Jurkat, Clone E6-1 (cell line): ENCODE data around the gene BFSP1.

ENCODE experiments used
- DNase-seq: peaks from one replicate; pipeline ENCODE4 v3.0.0-alpha.2; 2011; ENCODE audit warnings: low read depth, low spot score
- H3K4me3 ChIP-seq: 2 replicates; pipeline ENCODE4 v1.5.1; 2011; ENCODE audit warnings: mild to moderate bottlenecking, low read length, control low read depth, moderate library complexity

BFSP1 gene

DNA sequence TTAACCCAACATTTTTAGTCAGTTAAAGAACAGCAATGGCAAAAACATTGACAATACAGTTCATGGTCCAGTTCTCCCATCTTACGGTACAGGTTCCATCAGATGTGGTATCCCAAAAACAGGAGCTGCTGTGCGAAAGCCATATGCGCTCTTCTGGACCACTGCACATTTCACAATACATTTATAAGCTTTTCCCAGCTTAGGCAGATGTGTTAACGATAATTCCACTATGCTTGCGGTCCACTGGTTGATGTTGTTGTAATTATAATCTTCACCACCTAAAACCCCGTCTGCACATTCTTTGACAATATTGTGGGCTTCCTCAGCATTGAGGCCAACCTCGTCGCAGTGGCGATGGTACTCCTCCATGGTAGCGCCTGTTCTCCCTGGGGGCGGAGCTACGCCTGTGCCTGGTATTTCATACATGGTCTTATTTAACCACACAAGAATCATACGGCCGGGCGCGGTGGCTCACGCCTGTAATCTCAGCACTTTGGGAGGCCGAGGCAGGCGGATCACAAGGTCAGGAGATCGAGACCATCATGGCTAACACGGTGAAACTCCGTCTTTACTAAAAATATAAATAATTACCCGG, 52.0 kb downstream of the BFSP1 start:
- DNase-seq: no peak
- no peak overlapping the region for H3K4me3 ChIP-seq

DNA sequence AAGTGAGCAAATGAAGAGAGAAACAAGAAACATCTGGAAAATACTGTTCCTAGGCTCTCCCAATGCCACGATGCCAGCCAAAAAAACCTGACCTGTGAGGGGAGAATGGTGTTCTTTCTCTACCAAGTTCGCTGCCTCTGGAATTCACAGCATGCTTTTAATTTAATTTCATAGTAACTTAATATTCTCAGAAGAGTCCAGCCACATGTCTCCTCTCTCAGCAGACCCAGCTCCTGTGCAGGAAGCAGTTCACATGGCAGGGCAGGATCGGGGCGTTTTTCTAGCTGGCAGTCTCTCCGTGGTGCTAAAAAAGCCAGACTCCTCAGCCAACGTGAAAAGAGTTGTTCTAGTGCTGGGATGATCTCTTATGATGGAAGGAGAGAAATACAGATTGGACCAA, 57.5 kb downstream of the BFSP1 start:
- no peak overlapping the region for H3K4me3 ChIP-seq
- DNase-seq: no peak

DNA sequence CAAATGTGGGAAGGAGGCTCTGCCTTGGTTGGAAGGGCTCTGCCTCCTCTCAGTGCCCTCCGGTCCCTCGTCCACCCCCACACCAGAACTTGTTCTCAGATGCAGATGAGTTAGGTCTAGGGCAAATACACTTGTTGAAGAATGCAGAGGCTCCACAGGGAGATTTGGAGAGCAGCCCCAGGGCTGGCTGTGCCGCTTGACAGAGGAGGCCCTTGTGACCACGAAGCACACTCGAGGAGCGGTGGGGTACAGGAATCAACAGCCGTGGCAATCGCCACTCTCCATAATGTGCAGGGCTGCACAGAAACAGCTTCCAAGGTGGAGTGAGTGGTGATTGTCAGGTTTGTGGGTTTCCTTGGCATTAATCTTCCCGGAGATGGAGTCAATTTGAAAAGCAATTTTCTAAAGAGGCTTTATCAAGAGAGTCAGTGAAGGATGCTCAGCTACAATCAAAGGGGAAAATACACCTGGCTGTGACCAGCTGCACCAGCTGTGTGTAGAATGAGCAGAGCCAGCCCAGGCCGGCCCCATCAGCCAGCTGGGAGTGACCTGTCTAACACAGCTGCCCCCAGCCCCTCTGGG, 59.5 kb downstream of the BFSP1 start:
- no peak for DNase-seq
- no peak overlapping the region for H3K4me3 ChIP-seq

DNA sequence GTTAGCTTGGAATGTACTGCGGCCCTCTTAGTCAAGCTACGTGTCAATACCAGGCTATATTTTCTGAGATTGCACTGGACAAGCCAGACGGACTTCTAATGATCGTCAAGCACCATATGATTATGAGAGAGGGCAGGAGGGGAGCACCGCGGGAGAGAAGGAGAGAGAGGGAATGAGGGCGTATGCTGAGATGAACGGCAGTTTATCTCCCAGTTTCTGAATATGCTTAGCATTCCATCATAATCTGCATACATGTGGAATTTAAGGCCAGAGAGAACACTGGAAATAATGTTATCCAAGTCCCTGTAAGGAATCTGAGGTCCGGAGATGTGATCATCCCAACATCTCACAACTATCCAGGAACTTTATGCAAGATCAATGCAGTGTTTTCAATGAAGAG, 60.2 kb downstream of the BFSP1 start:
- no peak overlapping the region for H3K4me3 ChIP-seq
- no peak for DNase-seq

- no peak for DNase-seq
- no peak overlapping the region for H3K4me3 ChIP-seq
Measured at GRCh38 chr20:17470521-17470920, 60.7 kb downstream of the BFSP1 start.

DNA sequence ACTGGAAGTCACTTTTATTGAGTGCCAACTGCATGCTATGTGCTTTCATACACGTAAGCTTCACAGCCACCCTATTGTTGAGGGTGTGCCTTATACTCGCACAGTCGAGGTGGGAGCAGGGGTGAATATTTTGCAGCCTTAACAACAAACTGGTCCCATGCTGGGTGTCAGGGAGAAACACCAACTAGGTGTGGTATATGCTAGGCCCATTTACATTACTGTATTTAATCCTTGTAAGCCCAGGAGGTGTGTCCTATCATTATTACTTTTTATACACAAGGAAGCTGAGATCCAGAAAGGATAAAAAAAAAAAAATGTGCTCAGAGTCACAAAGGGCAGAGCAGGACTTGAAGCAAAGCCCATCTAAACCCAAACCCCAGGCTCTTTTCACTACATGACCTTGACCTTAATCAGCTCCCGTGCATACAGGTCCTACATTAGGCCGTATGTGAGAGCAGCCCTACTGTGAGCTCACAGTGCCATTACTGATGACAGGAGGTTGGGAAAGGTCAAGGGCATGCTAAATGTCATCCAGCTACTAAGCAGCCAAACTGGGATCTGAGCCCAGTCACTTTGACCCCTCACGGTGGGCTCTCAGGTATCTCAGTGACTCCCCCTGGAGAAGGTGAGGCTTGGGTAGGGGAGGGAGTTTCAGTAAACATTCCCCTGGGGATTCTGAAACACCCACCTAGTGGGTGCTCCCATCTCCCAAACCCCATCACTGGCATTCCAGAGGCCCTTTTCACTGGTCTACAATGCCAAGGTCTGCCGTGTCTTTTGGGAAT, 61.7 kb downstream of the BFSP1 start:
- DNase-seq: no peak
- H3K4me3 ChIP-seq: no peak overlapping the region

DNA sequence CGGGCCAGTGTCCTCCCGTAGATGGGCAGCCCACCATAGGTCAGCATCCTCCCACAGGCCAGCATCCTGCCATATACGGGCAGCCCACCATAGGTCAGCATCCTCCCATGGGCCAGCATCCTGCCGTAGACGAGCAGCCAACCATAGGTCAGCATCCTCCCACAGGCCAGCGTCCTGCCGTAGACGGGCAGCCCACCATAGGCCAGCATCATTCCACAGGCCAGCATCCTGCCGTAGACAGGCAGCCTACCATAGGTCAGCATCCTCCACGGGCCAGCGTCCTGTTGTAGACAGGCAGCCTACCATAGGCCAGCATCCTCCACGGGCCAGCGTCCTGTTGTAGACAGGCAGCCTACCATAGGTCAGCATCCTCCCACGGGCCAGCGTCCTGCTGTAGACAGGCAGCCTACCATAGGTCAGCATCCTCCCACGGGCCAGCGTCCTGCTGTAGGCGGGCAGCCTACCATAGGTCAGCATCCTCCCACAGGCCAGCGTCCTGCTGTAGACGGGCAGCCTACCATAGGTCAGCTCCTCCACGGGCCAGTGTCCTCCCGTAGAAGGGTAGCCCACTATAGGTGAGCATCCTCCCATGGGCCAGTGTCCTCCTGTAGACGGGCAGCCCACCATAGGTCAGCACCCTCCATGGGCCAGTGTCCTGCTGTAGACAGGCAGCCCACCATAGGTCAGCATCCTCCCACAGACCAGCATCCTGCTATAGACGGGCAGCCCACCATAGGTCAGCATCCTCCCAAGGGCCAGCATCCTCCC, 62.9 kb downstream of the BFSP1 start:
- no peak for DNase-seq
- H3K4me3 ChIP-seq: no peak overlapping the region

DNA sequence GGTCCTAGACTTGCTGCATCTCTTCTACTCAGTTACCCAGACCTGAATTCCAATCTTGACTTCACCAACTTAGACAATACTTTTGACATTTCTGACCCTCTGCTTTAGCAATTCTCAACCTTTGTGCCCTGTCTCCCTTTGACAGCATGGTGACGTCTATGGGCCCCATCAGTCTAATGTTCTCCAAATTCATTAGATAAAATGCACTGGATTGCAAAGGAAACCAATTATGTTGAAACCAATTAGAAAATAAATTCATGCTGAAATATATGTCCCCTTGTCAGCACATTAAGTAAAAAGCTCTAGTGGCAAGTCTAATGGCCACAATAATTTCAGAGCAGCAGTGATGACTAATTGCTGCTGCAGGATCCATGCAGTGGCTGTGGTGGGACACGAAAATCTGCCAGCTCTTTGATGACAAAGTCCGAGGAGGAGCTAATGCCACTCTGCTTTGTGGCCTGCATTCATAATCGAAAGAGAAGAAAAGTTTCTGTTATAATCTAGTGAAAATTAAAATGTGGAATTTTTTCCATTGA, 64.0 kb downstream of the BFSP1 start:
- DNase-seq: no peak
- H3K4me3 ChIP-seq: no peak overlapping the region

DNA sequence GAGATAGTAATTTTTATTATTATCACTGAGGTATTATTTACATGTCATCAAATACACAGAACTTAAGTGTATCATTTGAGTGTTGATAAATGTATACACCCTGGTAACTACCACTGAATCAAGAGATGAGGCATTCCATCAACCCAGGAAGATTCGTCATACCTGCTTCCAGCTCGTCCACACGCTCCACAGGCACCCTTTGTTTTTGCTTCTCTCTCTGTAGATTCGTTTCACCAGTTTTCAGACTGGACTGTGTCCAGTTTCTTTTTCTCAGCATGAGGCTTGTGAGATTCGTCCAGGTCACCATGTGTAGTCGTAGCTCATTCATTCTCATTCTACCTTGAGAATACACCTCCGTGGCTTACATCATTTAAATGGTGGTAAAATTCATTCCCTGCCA, 64.5 kb downstream of the BFSP1 start:
- DNase-seq: no peak
- no peak overlapping the region for H3K4me3 ChIP-seq

DNA sequence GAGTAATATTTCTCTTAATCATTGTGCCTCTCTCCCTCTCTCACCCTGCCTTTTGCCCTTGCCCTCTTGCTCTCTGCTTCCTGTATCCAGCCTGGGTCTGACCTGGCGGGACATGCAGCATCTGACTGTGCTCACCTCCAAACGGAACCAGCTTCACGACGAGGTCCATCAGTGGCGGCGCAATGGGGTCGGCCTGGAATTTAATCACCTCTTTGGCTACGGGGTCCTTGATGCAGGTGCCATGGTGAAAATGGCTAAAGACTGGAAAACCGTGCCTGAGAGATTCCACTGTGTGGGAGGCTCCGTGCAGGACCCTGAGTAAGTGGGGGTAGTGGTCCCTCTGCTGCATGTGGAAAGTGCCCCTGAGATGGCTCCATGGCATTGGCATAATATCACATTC, 65.9 kb downstream of the BFSP1 start:
- no peak overlapping the region for H3K4me3 ChIP-seq
- DNase-seq: no peak

- DNase-seq: no peak
- no peak overlapping the region for H3K4me3 ChIP-seq
Measured at GRCh38 chr20:17463711-17464110, 67.5 kb downstream of the BFSP1 start.

- no peak overlapping the region for H3K4me3 ChIP-seq
- no peak for DNase-seq
Measured at GRCh38 chr20:17461941-17462340, 69.2 kb downstream of the BFSP1 start.

DNA sequence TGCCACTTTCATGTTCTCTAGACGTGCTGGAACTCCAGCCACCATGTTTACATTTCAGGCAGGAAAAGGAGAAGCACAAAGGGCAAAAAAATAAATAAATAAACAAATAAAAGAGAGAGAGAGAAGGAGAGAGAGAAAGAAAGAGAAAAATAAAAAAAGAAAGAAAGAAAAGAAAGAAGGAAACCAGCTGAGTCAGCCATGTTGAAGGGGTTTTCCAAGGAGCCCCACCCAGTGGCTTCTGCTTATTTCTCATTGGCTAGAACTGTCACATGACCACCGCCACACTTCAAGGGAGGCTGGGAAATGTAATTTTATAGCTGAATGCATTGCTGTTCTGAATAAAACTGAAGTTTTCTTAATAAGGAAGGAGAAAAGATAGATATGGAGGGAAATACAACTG, 71.1 kb downstream of the BFSP1 start:
- H3K4me3 ChIP-seq: no peak overlapping the region
- DNase-seq: no peak

DNA sequence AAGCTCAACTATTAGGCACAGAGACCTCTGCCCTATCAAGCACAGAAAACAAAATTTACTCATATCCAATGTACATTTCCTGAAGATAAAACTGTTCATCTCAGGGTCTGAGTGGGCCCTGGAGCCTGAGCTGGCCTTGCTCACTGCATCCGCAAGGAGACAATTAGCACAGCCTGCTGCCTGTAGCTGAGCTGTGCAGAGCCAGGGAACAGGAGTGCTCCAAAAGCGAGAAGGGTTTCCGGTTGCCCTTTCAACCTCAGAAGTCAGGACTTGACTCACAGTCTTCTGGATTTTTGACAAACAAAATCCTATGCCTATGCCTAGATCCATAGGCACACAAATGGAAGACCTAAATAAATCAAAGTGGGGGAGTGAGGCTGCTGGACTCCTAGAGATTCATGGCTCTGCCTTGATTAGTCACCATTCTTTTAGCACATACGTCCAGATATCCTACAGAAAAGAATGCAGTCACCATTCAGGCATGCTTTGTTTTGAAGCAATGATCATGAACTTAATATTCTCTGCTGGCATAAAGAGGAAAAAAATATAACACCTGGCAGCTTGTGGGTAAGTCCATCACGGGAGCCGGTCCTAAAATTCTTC, 73.5 kb downstream of the BFSP1 start:
- no peak overlapping the region for H3K4me3 ChIP-seq
- no peak for DNase-seq

DNA sequence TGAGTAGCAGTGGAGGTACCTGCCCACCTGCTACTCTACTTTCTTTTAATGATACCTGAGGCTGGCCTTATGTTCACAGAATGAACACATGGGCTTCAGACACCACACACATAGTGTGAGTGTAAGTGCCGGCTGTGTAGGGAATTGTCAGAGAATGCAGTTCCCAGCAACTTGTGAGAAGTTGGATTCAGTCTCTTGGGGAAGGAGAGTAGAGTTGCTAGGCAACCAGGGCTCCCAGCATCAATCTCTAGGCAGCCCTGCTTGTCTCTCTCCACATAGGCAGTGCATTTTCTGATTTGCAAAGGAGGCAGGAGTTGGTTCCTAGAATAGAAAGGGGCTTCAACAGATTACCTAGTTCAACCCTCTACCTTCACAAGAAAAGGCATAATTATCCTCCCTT, 74.1 kb downstream of the BFSP1 start:
- DNase-seq: no peak
- no peak overlapping the region for H3K4me3 ChIP-seq

GRCh38 chr20:17456279-17456678, 74.9 kb downstream of the BFSP1 start:
- DNase-seq: no peak
- H3K4me3 ChIP-seq: no peak overlapping the region

DNA sequence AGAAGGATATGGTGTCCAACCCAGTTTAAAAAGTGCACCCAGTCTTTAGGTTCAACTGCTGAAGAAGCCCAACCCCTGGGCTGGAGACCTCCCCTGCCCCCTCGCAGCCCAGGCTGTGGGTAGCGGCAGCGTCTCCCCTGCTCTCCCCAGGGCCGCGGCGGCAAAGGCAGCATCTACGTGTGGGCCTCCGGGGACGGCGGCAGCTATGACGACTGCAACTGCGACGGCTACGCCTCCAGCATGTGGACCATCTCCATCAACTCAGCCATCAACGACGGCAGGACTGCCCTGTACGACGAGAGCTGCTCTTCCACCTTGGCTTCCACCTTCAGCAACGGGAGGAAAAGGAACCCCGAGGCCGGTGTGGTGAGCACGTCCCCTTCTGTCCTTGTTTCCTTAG, 77.6 kb downstream of the BFSP1 start:
- no peak overlapping the region for H3K4me3 ChIP-seq

DNA sequence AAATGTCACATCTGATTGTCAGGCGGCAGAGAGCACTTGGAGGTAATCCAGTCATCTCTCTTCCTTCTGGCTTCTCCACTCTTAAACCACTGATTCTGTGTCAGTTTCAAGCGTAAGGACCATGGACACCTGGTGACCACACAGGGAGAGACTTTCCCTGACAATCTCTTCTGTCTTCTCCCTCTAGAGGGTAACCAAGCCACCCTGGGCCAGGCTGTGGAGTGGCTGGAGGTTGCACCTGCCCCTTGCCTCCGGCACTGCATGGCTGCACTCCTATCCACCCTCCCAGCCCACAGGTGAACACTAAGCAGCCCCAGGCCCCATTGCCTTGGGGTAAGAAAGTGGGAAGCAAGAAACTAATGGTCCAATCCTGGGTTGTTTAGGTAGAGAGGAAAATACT, 78.7 kb downstream of the BFSP1 start:
- no peak for DNase-seq
- no peak overlapping the region for H3K4me3 ChIP-seq

More for the DNA sequence above, 77.6 kb downstream of the BFSP1 start:
- no peak for DNase-seq

DNA sequence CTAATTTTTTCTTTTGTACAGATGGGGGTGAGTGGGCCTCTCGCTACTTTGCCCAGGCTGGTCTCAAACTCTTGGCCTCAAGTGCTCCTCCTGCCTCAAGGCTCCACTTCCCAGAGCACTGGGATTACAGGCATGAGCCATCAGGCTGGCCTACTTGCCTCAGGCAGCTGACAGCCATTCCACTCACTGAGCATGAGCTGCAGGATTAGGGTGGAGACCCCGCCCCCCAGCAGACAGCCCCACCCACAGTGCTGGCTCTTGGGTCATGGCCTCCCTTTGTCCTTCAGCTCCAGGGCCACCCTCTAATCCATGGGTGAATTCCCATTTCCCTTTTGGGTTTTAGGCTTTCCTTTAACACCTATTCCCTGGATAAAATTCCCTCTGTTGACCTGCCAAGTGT, 82.1 kb downstream of the BFSP1 start:
- no peak for DNase-seq
- H3K4me3 ChIP-seq: no peak overlapping the region
